HEK293 (cell line): ENCODE results near the gene CCDC12.
A peak's percentile ranks its signal among the peaks of the same experiment; 100 is the strongest.

Experiments used
- CTCF ChIA-PET: fragments of 350-600 bp; formaldehyde crosslinking; extraction: SDS; loops from one replicate; lab custom pipeline; 2021; ENCODE audit warnings: antibody characterized with exemption; lab: Yijun Ruan, JAX
- POLR2A ChIA-PET: fragments of 300-600 bp; formaldehyde crosslinking; extraction: SDS; loops from one replicate; lab custom pipeline; 2020; ENCODE audit warnings: antibody characterized with exemption, inconsistent platforms; lab: Yijun Ruan, JAX
- H3K27ac ChIP-seq: fragments of 200-500 bp; sonication (Bioruptor generic); 2 replicates; pipeline ENCODE4 v1.5.1; 2014; ENCODE audit warnings: low read depth, low read length, control low read depth, inconsistent platforms; ENCODE audit errors: extremely low read depth
- H3K36me3 ChIP-seq, 2 experiments: fragments of 200-500 bp in 1 of 2; sonication (Bioruptor generic) in 1 of 2; 1 replicate in 1 of 2; 2 replicates in 1 of 2; pipeline ENCODE4 v1.5.1; 2014 to 2017; ENCODE audit warnings: inconsistent platforms in 2 of 2, low read length in 2 of 2; ENCODE audit not compliant: control insufficient read depth in 2 of 2, insufficient read depth in 1 of 2
- H3K4me1 ChIP-seq: fragments of 200-500 bp; sonication (Bioruptor generic); 2 replicates; pipeline ENCODE4 v1.5.1; 2014; ENCODE audit warnings: mild to moderate bottlenecking, low read length, inconsistent platforms; ENCODE audit not compliant: control insufficient read depth, insufficient read depth
- H3K4me3 ChIP-seq: 2 replicates; pipeline ENCODE4 v1.5.1; 2011; ENCODE audit warnings: low read depth, mild to moderate bottlenecking, control low read depth, low read length, moderate library complexity
- H3K9me3 ChIP-seq: fragments of 200-500 bp; sonication (Bioruptor generic); 2 replicates; pipeline ENCODE4 v1.5.1; 2014; ENCODE audit warnings: low read depth, low read length, inconsistent platforms; ENCODE audit not compliant: control insufficient read depth, insufficient read depth
- EGR2 ChIP-seq: fragments of 450-650 bp; formaldehyde crosslinking; IDR thresholded peaks from 2 replicates; pipeline ENCODE4 v1.5.1; 2016; ENCODE audit warnings: low read depth, missing biosample characterization, missing genetic modification characterization
- KLF1 ChIP-seq: fragments of 450-650 bp; formaldehyde crosslinking; IDR thresholded peaks from 2 replicates; pipeline ENCODE4 v1.5.1; 2016; ENCODE audit warnings: missing biosample characterization, missing genetic modification characterization
- PATZ1 ChIP-seq: fragments of 450-650 bp; formaldehyde crosslinking; IDR thresholded peaks from 2 replicates; pipeline ENCODE4 v1.5.1; 2016; ENCODE audit warnings: missing biosample characterization, missing genetic modification characterization
- WT1 ChIP-seq: fragments of 450-650 bp; formaldehyde crosslinking; IDR thresholded peaks from 2 replicates; pipeline ENCODE4 v1.5.1; 2016; ENCODE audit warnings: missing biosample characterization, missing genetic modification characterization
- YY1 ChIP-seq: fragments of 450-650 bp; formaldehyde crosslinking; IDR thresholded peaks from 2 replicates; pipeline ENCODE4 v1.5.1; 2018; ENCODE audit warnings: missing biosample characterization, missing genetic modification characterization
- ZBTB48 ChIP-seq: fragments of 450-650 bp; formaldehyde crosslinking; IDR thresholded peaks from 2 replicates; pipeline ENCODE4 v1.5.1; 2016; ENCODE audit warnings: missing biosample characterization, missing genetic modification characterization
- ZNF155 ChIP-seq: fragments of 450-650 bp; formaldehyde crosslinking; IDR thresholded peaks from 2 replicates; pipeline ENCODE4 v1.5.1; 2016; ENCODE audit warnings: missing biosample characterization, missing genetic modification characterization
- ZNF354C ChIP-seq: fragments of 450-650 bp; formaldehyde crosslinking; IDR thresholded peaks from 2 replicates; pipeline ENCODE4 v1.5.1; 2016; ENCODE audit warnings: missing biosample characterization, missing genetic modification characterization, low read depth, borderline replicate concordance
- ZNF391 ChIP-seq: fragments of 450-650 bp; formaldehyde crosslinking; IDR thresholded peaks from 2 replicates; pipeline ENCODE4 v1.5.1; 2016; ENCODE audit warnings: low read depth, missing biosample characterization, missing genetic modification characterization, borderline replicate concordance
- ZNF433 ChIP-seq: fragments of 450-650 bp; formaldehyde crosslinking; IDR thresholded peaks from 2 replicates; pipeline ENCODE4 v1.5.1; 2016; ENCODE audit warnings: missing biosample characterization, missing genetic modification characterization, low read depth
- ZNF488 ChIP-seq: fragments of 450-650 bp; formaldehyde crosslinking; IDR thresholded peaks from 2 replicates; pipeline ENCODE4 v1.5.1; 2016; ENCODE audit warnings: missing biosample characterization, missing genetic modification characterization
- ZNF518A ChIP-seq: fragments of 450-650 bp; formaldehyde crosslinking; conservative IDR thresholded peaks from 2 replicates; pipeline ENCODE4 v1.5.1; 2016; ENCODE audit warnings: low read depth, missing biosample characterization, missing genetic modification characterization
- ZNF571 ChIP-seq: fragments of 450-650 bp; formaldehyde crosslinking; IDR thresholded peaks from 2 replicates; pipeline ENCODE4 v1.5.0; 2017; ENCODE audit warnings: missing biosample characterization, missing genetic modification characterization
- ZNF660 ChIP-seq: fragments of 450-650 bp; IDR thresholded peaks from 2 replicates; pipeline ENCODE4 v1.5.1; 2018; ENCODE audit warnings: missing biosample characterization, mild to moderate bottlenecking, missing genetic modification characterization
- ZNF747 ChIP-seq: fragments of 450-650 bp; formaldehyde crosslinking; IDR thresholded peaks from 2 replicates; pipeline ENCODE4 v1.5.1; 2016; ENCODE audit warnings: missing biosample characterization, missing genetic modification characterization
- ZNF792 ChIP-seq: fragments of 450-650 bp; formaldehyde crosslinking; IDR thresholded peaks from 2 replicates; pipeline ENCODE4 v1.5.1; 2016; ENCODE audit warnings: missing biosample characterization, missing genetic modification characterization

CCDC12 gene

DNA sequence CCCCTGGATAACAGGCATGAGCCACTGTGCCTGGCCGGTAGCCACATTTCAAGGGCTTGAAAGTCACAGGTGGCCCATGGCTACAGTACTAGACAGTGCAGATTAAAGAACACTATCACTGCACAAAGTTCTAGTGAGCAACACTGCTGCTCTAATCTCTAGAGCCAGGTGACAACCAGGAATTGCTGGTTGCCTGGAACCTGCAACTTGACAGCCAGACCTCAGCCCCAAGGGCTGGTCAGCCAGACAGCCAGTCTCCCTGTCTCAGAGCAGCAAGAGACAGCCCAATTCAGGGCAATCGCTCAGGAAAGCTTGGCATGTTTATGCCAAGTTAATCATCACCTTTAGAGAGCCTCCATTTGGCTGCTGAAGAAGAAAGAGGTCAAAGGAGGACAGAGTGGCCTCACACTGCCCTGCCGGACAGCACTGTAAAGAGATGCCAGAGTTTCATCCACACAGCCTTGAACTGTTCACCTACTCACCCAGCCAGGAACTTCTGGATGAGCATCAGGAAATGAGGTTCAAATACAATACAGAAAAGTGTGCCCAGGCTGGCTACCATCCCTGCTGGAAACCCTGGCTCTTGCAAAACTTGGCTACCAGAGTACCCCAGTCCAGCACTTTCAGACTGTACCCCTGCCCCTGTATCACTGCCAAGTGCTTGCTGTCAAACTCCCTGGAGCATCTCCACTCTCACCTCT lies 6.0 kb downstream of the CCDC12 start:
- POLR2A ChIA-PET: no interaction called here
- Histone ChIP-seq H3K27ac (no peak overlapping the region), H3K4me1 (no peaks in the 10 kb centered on the region), H3K9me3 (no peaks in the 10 kb centered on the region)
- CTCF ChIA-PET: no interaction called here
- TF ChIP-seq EGR2: no peak
- TF ChIP-seq ZNF391 (tag by site-specific recombination): no peak
- no peak for TF ChIP-seq ZBTB48 (tag by site-specific recombination)
- no peak for TF ChIP-seq ZNF747 (tag by site-specific recombination)
- no peak for TF ChIP-seq ZNF660 (tag by site-specific recombination)
- no peak for TF ChIP-seq ZNF433 (tag by site-specific recombination)
- no peak for TF ChIP-seq ZNF792 (tag by site-specific recombination)
- no peak for TF ChIP-seq ZNF571 (tag by site-specific recombination)
- TF ChIP-seq YY1 (tag by site-specific recombination): no peak
- TF ChIP-seq ZNF518A (tag by site-specific recombination): no peak
- no peak for TF ChIP-seq ZNF155 (tag by site-specific recombination)
- TF ChIP-seq, all 188 proteins: peak for 0
- peaks cover 0 to 52% of the 10 kb centered on the region in 2 experiments; a peak in 1 of 3 replicates for H3K36me3 ChIP-seq
- H3K4me3 ChIP-seq: no peak overlapping the region

GRCh38 chr3:46968783-46969428 lies 7.6 kb downstream of the CCDC12 start:
- H3K27ac ChIP-seq: no peak overlapping the region
- peaks cover 0 to 47% of the 10 kb centered on the region in 2 experiments; a peak in 1 of 3 replicates for H3K36me3 ChIP-seq
- no peaks in the 10 kb centered on the region for H3K4me1 ChIP-seq
- no peak for TF ChIP-seq ZNF488 (tag by site-specific recombination)
- TF ChIP-seq PATZ1 (tag by site-specific recombination): no peak
- TF ChIP-seq ZNF354C (tag by site-specific recombination): no peak
- TF ChIP-seq WT1 (tag by site-specific recombination): peak; percentile 53; the same call in 1 of the 2 replicates
- TF ChIP-seq KLF1 (tag by site-specific recombination): no peak
- POLR2A ChIA-PET: no interaction called here
- H3K4me3 ChIP-seq: no peak overlapping the region
- CTCF ChIA-PET: interaction anchor here (0.6 kb wide), 1 partner anchor 285 kb away, joined by 3 read pairs; no protein-coding TSS in a partner anchor
- H3K9me3 ChIP-seq: no peaks in the 10 kb centered on the region
